Tibial artery (tissue), 4 donors: ENCODE data around the gene SMARCB1.

Source experiments
- DNase-seq, 2 donors: peaks; one replicate each; pipeline ENCODE4 v3.0.0-alpha.2; 2019
- H3K27ac ChIP-seq, 2 donors: fragments of 200-600 bp; sonication (generic) in 1 of 2; 1 replicate in 1 of 2; 2 replicates in 1 of 2; pipeline ENCODE4 v1.5.1; 2018 to 2019; ENCODE audit warnings: mild to moderate bottlenecking in 1 of 2
- H3K27me3 ChIP-seq, 2 donors: fragments of 200-600 bp; sonication (generic) in 1 of 2; one replicate each; pipeline versions ENCODE4 v1.5.1 to v1.6.0; 2016 to 2019
- H3K36me3 ChIP-seq, 3 donors: fragments of 200-600 bp; sonication (generic) in 2 of 3; one replicate each; pipeline ENCODE4 v1.5.1; 2016 to 2019; ENCODE audit warnings: mild to moderate bottlenecking in 2 of 3
- H3K4me1 ChIP-seq, 4 donors: fragments of 200-600 bp; sonication (generic) in 2 of 4; 1 replicate in 3 of 4; 2 replicates in 1 of 4; pipeline ENCODE4 v1.5.1; 2016 to 2019
- H3K4me3 ChIP-seq, 2 donors: fragments of 200-600 bp; sonication (generic) in 1 of 2; 1 replicate in 1 of 2; 2 replicates in 1 of 2; pipeline ENCODE4 v1.5.1; 2018 to 2019; ENCODE audit warnings: mild to moderate bottlenecking in 2 of 2
- H3K9me3 ChIP-seq, 3 donors: fragments of 200-600 bp; sonication (generic) in 1 of 3; one replicate each; pipeline ENCODE4 v1.5.1; 2016 to 2019
- CTCF ChIP-seq, 2 experiments: fragments of 200-600 bp in 1 of 2; fragments of 450-650 bp in 1 of 2; IDR thresholded peaks; one replicate each; pipeline ENCODE4 v1.5.1; 2017 to 2019; ENCODE audit warnings: antibody characterized with exemption in 2 of 2, mild to moderate bottlenecking in 1 of 2, moderate library complexity in 1 of 2
- intact Hi-C: fragments of 100-400 bp; cut with DNase I; formaldehyde crosslinking; loops from one replicate; pipeline ENCODE4 v1.15.0; 2023; ENCODE audit warnings: low total_unique reads

The SMARCB1 gene

GRCh38 chr22:23827351-23827995 lies 40.7 kb downstream of the SMARCB1 start:
- Histone ChIP-seq H3K4me3 (no peak overlapping the region), H3K27me3 (no peaks in the 10 kb centered on the region), H3K36me3 (peaks cover 23 to 89% (median 75%) of the 10 kb centered on the region in 3 donors), H3K27ac (no peak overlapping the region), H3K4me1 (peaks cover 0 to 12% (median 8%) of the 10 kb centered on the region in 4 donors), H3K9me3 (no peaks in the 10 kb centered on the region)
- DNase-seq, result no peak
- TF ChIP-seq CTCF (IDR thresholded peaks at IDR 0.05), result no peak
- intact Hi-C loops, result no loop called here

GRCh38 chr22:23828800-23829680 lies 42.3 kb downstream of the SMARCB1 start:
- Histone ChIP-seq H3K27ac (no peak overlapping the region), H3K4me1 (peaks cover 0 to 17% (median 4%) of the 10 kb centered on the region in 4 donors), H3K27me3 (no peaks in the 10 kb centered on the region), H3K36me3 (peaks cover 23 to 91% (median 73%) of the 10 kb centered on the region in 3 donors), H3K9me3 (no peaks in the 10 kb centered on the region), H3K4me3 (no peak overlapping the region)
- intact Hi-C loops, result no loop called here
- no peak for TF ChIP-seq CTCF (IDR thresholded peaks at IDR 0.05)
- no peak for DNase-seq

- no peak overlapping the region for H3K4me3 ChIP-seq
- intact Hi-C loops, result no loop called here
- TF ChIP-seq CTCF (IDR thresholded peaks at IDR 0.05), result no peak
- DNase-seq, result no peak
- peaks cover 0 to 18% (median 9%) of the 10 kb centered on the region in 4 donors for H3K4me1 ChIP-seq
- H3K27ac ChIP-seq, result no peak overlapping the region
- peaks cover 21 to 91% (median 73%) of the 10 kb centered on the region in 3 donors for H3K36me3 ChIP-seq
- H3K27me3 ChIP-seq, result no peaks in the 10 kb centered on the region
- H3K9me3 ChIP-seq, result no peaks in the 10 kb centered on the region
Observed at GRCh38 chr22:23829845-23830372, 43.1 kb downstream of the SMARCB1 start.

- no peak overlapping the region for H3K4me3 ChIP-seq
- no peaks in the 10 kb centered on the region for H3K27me3 ChIP-seq
- H3K36me3 ChIP-seq, result peaks cover 8 to 90% (median 68%) of the 10 kb centered on the region in 3 donors
- H3K27ac ChIP-seq, result no peak overlapping the region
- intact Hi-C loops, result no loop called here
- H3K4me1 ChIP-seq, result peaks cover 0 to 32% (median 20%) of the 10 kb centered on the region in 4 donors
- peak in 1 of 2 donors; percentile 45 for DNase-seq
- no peaks in the 10 kb centered on the region for H3K9me3 ChIP-seq
- TF ChIP-seq CTCF (IDR thresholded peaks at IDR 0.05), result no peak
Observed at GRCh38 chr22:23831261-23831660, 44.5 kb downstream of the SMARCB1 start.

- Histone ChIP-seq H3K9me3 (no peaks in the 10 kb centered on the region), H3K27me3 (no peaks in the 10 kb centered on the region), H3K4me1 (peaks cover 0 to 32% (median 20%) of the 10 kb centered on the region in 4 donors), H3K27ac (no peak overlapping the region), H3K4me3 (no peak overlapping the region), H3K36me3 (peaks cover 8 to 87% (median 63%) of the 10 kb centered on the region in 3 donors)
- TF ChIP-seq CTCF (IDR thresholded peaks at IDR 0.05), result no peak
- intact Hi-C loops, result no loop called here
- DNase-seq, result peak in 1 of 2 donors; percentile 48
Observed at GRCh38 chr22:23831781-23832180, 45.0 kb downstream of the SMARCB1 start.
